Dermis blood vessel endothelial cell (primary cell): ENCODE data around the gene PATE1. TPM values are rescaled to one million over a fixed set of nuclear protein-coding genes. Genes with fewer than 3 reads are reported as not detected.

ENCODE experiments used
- DNase-seq: peaks from one replicate; pipeline ENCODE4 v3.0.0; 2010
- total RNA-seq: library from RNA; depleted of rRNA; stranded (reverse); fragments of >200 nt; gene quantifications from 2 replicates; pipeline ENCODE4 v1.2.3, GENCODE V29; 2014

PATE1 gene
- total RNA-seq, 1 donor from 2014 or later, result not detected

GRCh38 chr11:125797641-125798040 is 51.6 kb downstream of the PATE1 start:
- no peak for DNase-seq

Other genes starting within 250 kb of the PATE1 start
- 122 and 152 TPM in 2 replicates for gene EI24, start 176.8 kb upstream of the PATE1 start, total RNA-seq
- 158 and 204 TPM in 2 replicates for gene STT3A, start 153.4 kb upstream of the PATE1 start, total RNA-seq
- 20.1 and 45.7 TPM in 2 replicates for gene CHEK1, start 121.1 kb upstream of the PATE1 start, total RNA-seq
- not detected in 2 replicates for gene ACRV1, start 65.4 kb upstream of the PATE1 start, total RNA-seq
- not detected in 2 replicates for gene PATE2, start 32.5 kb downstream of the PATE1 start, total RNA-seq
- not detected in 2 replicates for gene PATE3, start 41.8 kb downstream of the PATE1 start, total RNA-seq
- not detected in 2 replicates for gene PATE4, start 87.0 kb downstream of the PATE1 start, total RNA-seq
- gene HYLS1, start 141.4 kb downstream of the PATE1 start, total RNA-seq, result 9.0 and 10.6 TPM in 2 replicates
- 13.4 and 19.7 TPM in 2 replicates for gene PUS3, start 156.9 kb downstream of the PATE1 start, total RNA-seq
- gene DDX25, start 158.2 kb downstream of the PATE1 start, total RNA-seq, result 0.05 TPM in 1 of 2 replicates, not detected in the other
- gene VSIG10L2, start 199.8 kb downstream of the PATE1 start, total RNA-seq, result not detected in 2 replicates